Measurements from ENCODE around the gene PRM1. TPM values are rescaled to one million over a fixed set of nuclear protein-coding genes. Genes with fewer than 3 reads are reported as not detected.

The PRM1 gene
- total RNA-seq, 1 experiment from 2014 or later, result not detected

DNA sequence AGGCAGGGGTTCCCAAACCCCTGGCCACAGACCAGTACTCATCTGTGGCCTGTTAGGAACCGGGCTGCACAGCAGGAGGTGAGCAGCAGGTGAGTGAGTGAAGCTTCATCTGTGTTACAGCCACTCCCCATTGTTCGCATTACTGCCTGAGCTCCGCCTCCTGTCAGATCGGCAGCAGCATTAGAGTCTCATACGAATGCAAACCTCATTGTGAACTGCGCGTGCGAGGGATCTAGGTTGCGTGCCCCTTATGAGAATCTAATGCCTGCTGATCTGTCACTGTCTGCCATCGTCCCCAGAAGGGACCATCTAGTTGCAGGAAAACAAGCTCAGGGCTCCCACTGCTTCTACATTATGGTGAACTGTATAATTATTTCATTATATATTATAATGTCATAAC is 39.0 kb upstream of the PRM1 start:
- no TSS peak for BruUV-seq (replicated peaks)
- Mint-ChIP-seq H3K9me3 (ENCODE audit: unreplicated experiment) (no peaks in the 10 kb centered on the region), H3K36me3 (ENCODE audit: insufficient read depth, unreplicated experiment) (no peaks in the 10 kb centered on the region), H3K4me1 (ENCODE audit: low read depth, unreplicated experiment) (peaks cover 8% of the 10 kb centered on the region), H3K4me3 (ENCODE audit: unreplicated experiment) (no peak overlapping the region), H3K27ac (ENCODE audit: unreplicated experiment) (no peak overlapping the region), H3K27me3 (ENCODE audit: insufficient read depth, unreplicated experiment) (no peaks in the 10 kb centered on the region)
- DNase-seq, result no peak
- Histone ChIP-seq H3K4me1 (peaks cover 10% of the 10 kb centered on the region), H3K27me3 (replicated peaks; ENCODE audit: control insufficient read depth, insufficient read depth, low read length) (no peaks in the 10 kb centered on the region), H3K4me3 (ENCODE audit: low read depth, low read length) (no peak overlapping the region), H3K9me3 (no peaks in the 10 kb centered on the region), H3K36me3 (ENCODE audit: control insufficient read depth, insufficient read depth, low read length) (no peaks in the 10 kb centered on the region)
- ChIA-PET POLR2A (no interaction called here), CTCF (interaction anchor here (0.7 to 1.1 kb wide), 2 partner anchors 36 to 938 kb away, joined by 3 read pairs; no protein-coding TSS in a partner anchor)
- intact Hi-C loops (cut with micrococcal nuclease; ENCODE audit: unreplicated experiment), result no loop called here
- TF ChIP-seq, protein P1, sequence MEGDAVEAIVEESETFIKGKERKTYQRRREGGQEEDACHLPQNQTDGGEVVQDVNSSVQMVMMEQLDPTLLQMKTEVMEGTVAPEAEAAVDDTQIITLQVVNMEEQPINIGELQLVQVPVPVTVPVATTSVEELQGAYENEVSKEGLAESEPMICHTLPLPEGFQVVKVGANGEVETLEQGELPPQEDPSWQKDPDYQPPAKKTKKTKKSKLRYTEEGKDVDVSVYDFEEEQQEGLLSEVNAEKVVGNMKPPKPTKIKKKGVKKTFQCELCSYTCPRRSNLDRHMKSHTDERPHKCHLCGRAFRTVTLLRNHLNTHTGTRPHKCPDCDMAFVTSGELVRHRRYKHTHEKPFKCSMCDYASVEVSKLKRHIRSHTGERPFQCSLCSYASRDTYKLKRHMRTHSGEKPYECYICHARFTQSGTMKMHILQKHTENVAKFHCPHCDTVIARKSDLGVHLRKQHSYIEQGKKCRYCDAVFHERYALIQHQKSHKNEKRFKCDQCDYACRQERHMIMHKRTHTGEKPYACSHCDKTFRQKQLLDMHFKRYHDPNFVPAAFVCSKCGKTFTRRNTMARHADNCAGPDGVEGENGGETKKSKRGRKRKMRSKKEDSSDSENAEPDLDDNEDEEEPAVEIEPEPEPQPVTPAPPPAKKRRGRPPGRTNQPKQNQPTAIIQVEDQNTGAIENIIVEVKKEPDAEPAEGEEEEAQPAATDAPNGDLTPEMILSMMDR (IDR thresholded peaks at IDR 0.05; ENCODE audit: insufficient read depth in 1 of 2, low read depth in 1 of 2, low read length in 1 of 2, severe bottlenecking in 1 of 2, unreplicated experiment in 1 of 2), result no peak

DNA sequence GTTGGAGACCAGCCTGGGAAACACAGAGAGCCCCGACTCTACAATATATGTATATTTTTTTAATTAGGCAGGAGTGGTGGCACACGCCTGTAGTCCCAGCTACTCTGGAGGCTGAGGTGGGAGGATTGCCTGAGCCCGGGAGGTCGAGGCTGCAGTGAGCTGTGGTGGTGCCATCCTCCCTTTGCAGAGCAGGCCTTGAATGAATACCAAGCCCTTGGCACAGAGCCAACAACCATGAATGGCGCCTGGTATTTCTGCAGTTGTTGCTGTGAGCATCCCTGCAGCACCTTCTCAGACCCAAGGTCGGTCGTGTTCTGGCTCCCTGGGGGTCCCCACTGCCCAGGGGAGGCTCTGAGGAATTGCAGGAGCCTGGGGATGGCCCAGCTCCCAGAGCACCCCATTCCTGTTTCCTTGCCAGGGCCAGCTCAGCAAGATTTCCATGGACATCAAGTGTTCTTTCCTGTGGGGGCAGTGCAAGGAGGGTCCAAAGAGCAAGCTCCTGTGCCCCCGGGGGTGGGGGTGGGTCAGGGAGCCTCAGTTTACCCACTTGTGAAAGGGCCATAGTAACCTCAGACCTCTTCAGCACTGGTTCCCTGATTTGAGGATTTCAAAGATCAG is 38.5 kb upstream of the PRM1 start:
- H3K27ac Mint-ChIP-seq (ENCODE audit: unreplicated experiment), result no peak overlapping the region
- Histone ChIP-seq H3K9me3 (no peaks in the 10 kb centered on the region), H3K4me1 (peaks cover 15% of the 10 kb centered on the region), H3K4me3 (ENCODE audit: low read depth, low read length) (no peak overlapping the region), H3K27me3 (replicated peaks; ENCODE audit: control insufficient read depth, insufficient read depth, low read length) (no peaks in the 10 kb centered on the region), H3K36me3 (ENCODE audit: control insufficient read depth, insufficient read depth, low read length) (no peaks in the 10 kb centered on the region)
- ChIA-PET POLR2A (interaction anchor here (1.4 kb wide), 1 partner anchor 64 kb away, joined by 7 read pairs; the partner anchor contains the start of gene SOCS1), CTCF (no interaction called here)
- no peak overlapping the region for H3K4me3 Mint-ChIP-seq (ENCODE audit: unreplicated experiment)
- no peaks in the 10 kb centered on the region for H3K9me3 Mint-ChIP-seq (ENCODE audit: unreplicated experiment)
- BruUV-seq (replicated peaks), result no TSS peak
- no peaks in the 10 kb centered on the region for H3K27me3 Mint-ChIP-seq (ENCODE audit: insufficient read depth, unreplicated experiment)
- H3K4me1 Mint-ChIP-seq (ENCODE audit: low read depth, unreplicated experiment), result peaks cover 8% of the 10 kb centered on the region
- TF ChIP-seq, protein P1 (IDR thresholded peaks at IDR 0.05; ENCODE audit: insufficient read depth in 1 of 2, low read depth in 1 of 2, low read length in 1 of 2, severe bottlenecking in 1 of 2, unreplicated experiment in 1 of 2), result no peak
- no peaks in the 10 kb centered on the region for H3K36me3 Mint-ChIP-seq (ENCODE audit: insufficient read depth, unreplicated experiment)
- intact Hi-C loops (cut with micrococcal nuclease; ENCODE audit: unreplicated experiment), result no loop called here
- DNase-seq, result no peak

DNA sequence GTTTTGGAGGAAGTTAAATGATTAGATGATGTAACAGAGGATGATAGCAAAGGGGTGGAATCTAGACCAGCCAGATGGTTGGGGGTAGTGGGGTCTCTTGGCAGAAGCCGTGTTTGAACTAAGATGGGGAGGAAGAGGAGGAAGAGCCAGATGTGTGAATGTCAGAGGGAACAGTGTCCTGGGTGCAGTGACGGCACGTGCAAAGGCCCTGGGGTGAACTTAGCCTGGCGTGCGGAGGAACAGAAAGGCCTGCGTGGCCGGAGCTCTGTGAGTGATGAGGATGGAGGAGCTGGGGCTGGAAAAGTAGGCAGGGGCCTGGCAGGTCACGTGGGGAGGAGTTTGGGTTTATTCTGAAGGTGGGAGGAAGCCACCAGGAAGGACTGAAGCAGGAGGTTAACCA is 37.7 kb upstream of the PRM1 start:
- peaks cover 24% of the 10 kb centered on the region for H3K4me1 ChIP-seq
- no peak overlapping the region for H3K4me3 ChIP-seq (ENCODE audit: low read depth, low read length)
- ChIA-PET POLR2A (interaction anchor here (0.6 to 1.4 kb wide), 2 partner anchors 10 to 63 kb away, joined by 5 to 7 read pairs; partner anchors contain the start of gene SOCS1), CTCF (no interaction called here)
- Mint-ChIP-seq H3K4me3 (ENCODE audit: unreplicated experiment) (no peak overlapping the region), H3K27ac (ENCODE audit: unreplicated experiment) (no peak overlapping the region), H3K36me3 (ENCODE audit: insufficient read depth, unreplicated experiment) (peaks cover 3% of the 10 kb centered on the region), H3K9me3 (ENCODE audit: unreplicated experiment) (no peaks in the 10 kb centered on the region), H3K27me3 (ENCODE audit: insufficient read depth, unreplicated experiment) (no peaks in the 10 kb centered on the region), H3K4me1 (ENCODE audit: low read depth, unreplicated experiment) (peaks cover 10% of the 10 kb centered on the region)
- DNase-seq, result no peak
- BruUV-seq (replicated peaks), result no TSS peak
- TF ChIP-seq, protein P1 (IDR thresholded peaks at IDR 0.05; ENCODE audit: insufficient read depth in 1 of 2, low read depth in 1 of 2, low read length in 1 of 2, severe bottlenecking in 1 of 2, unreplicated experiment in 1 of 2), result no peak
- no peaks in the 10 kb centered on the region for H3K36me3 ChIP-seq (ENCODE audit: control insufficient read depth, insufficient read depth, low read length)
- H3K9me3 ChIP-seq, result no peaks in the 10 kb centered on the region
- no peaks in the 10 kb centered on the region for H3K27me3 ChIP-seq (replicated peaks; ENCODE audit: control insufficient read depth, insufficient read depth, low read length)
- intact Hi-C loops (cut with micrococcal nuclease; ENCODE audit: unreplicated experiment), result no loop called here
